ENCODE data around the gene ARHGAP26.

DNA sequence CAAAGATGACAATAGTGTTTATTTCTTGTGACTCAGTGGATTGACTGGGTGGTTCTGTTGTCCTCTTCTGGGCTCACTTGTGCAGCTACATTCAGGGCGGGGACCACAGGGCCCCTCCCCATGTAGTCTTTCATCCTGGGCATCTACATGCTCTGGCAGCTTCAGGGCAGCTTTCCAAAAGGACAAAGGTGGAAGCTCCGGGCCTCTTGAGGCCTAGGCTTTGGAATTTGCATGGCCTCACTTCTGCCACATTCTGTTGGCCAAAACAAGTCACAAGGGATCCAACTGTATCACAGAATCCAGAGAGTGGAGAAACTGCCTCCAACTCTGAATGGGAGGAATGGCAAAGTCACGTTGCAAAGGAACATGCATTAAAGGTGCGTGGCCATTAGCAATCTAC lies 64.3 kb downstream of the ARHGAP26 start:
- no peak for TF ChIP-seq POLR2A (IDR thresholded peaks at IDR 0.05)
- TF ChIP-seq, protein P1, sequence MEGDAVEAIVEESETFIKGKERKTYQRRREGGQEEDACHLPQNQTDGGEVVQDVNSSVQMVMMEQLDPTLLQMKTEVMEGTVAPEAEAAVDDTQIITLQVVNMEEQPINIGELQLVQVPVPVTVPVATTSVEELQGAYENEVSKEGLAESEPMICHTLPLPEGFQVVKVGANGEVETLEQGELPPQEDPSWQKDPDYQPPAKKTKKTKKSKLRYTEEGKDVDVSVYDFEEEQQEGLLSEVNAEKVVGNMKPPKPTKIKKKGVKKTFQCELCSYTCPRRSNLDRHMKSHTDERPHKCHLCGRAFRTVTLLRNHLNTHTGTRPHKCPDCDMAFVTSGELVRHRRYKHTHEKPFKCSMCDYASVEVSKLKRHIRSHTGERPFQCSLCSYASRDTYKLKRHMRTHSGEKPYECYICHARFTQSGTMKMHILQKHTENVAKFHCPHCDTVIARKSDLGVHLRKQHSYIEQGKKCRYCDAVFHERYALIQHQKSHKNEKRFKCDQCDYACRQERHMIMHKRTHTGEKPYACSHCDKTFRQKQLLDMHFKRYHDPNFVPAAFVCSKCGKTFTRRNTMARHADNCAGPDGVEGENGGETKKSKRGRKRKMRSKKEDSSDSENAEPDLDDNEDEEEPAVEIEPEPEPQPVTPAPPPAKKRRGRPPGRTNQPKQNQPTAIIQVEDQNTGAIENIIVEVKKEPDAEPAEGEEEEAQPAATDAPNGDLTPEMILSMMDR (IDR thresholded peaks at IDR 0.05): no peak
